HG02759 (cell line): ENCODE data around the gene TEAD3.
A peak's percentile ranks its signal among the peaks of the same experiment; 100 is the strongest.

Source experiments
- ATAC-seq: cut with Tn5 transposase; IDR thresholded peaks from one replicate; pipeline ENCODE4 v1.9.1; 2021; ENCODE audit warnings: mild to moderate bottlenecking, moderate library complexity; ENCODE audit not compliant: unreplicated experiment

Gene TEAD3

GRCh38 chr6:35477028-35477427, 19.9 kb downstream of the TEAD3 start:
- no peak for ATAC-seq

GRCh38 chr6:35476004-35476403, 20.9 kb downstream of the TEAD3 start:
- ATAC-seq = no peak

GRCh38 chr6:35475573-35475972, 21.3 kb downstream of the TEAD3 start:
- no peak for ATAC-seq

GRCh38 chr6:35474942-35475570, 21.8 kb downstream of the TEAD3 start:
- no peak for ATAC-seq

GRCh38 chr6:35474131-35474941, 22.5 kb downstream of the TEAD3 start:
- ATAC-seq = no peak

DNA sequence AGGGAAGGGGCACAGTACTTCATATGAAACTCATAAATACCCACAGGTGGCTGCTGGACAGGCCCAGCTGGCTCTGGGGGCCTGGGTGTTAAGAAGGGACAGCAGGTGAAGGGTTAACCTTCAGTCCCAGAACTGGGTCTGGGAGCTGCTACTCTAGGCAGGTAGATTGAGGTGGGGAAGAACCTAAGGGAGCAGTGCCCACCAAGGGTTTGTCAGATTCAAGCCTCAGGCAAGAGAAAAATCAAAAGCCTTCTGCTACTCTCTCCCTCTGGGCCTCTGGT, 23.1 kb downstream of the TEAD3 start:
- ATAC-seq = no peak

DNA sequence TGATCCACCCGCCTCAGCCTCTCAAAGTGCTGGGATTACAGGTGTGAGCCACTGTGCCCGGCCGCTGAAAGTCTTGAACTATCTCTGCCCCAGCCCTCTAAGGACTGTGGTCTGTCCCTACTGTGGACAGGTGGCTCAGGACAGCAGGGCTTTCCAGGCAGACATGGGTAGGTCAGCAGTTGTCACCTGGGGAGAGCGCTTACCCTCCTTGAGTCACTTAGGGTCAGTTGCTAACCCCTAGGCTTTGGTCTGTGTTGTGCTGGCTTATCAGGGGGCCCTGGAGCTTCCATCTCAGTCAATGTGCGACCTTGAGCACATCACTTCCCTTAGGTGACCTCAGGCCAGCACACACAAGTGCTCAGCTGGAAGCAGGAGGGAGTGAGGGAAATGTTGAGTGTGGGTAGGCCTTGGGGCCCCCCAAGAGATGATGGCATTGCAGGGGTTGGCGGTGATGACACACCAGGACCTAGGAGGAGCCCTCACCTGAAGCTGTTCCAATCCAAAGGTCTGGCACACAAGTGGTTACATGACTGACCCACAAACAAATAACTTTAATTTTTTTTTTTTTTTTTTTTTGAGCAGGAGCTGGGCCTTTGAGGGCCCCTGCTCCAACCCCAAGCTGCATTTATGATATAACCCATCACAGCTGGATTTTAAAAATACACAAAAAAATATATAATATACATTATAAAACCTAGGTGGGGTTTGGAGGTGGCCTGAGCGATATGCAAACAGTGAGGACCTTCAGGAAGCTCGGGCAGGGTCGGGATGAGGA, 23.6 kb downstream of the TEAD3 start:
- ATAC-seq = no peak

DNA sequence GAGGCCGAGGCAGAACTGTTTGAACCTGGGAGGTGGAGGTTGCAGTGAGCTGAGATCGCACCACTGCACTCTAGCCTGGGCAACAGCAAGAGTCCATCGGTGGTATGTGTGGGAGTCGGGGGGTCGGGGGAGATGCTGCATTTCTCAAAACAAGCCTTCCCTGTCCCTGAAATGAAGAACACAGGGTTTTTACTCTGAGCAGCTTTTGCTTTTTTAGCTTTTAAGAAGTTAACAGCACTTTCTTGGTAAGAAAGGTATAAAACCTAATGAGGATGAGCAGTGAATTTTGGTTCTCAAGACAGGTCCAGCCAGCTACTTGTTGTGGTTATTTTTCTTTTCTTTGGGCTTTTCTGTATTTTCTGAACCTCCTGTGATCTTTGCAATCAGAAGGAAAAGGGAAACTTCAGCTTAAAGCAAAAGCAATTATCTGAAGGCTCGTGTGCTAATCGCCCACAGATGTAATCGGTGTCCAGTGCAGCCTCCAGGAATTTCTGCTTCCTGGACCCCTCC, 25.0 kb downstream of the TEAD3 start:
- no peak for ATAC-seq

- ATAC-seq = no peak
Observed at GRCh38 chr6:35470663-35471120, 26.2 kb downstream of the TEAD3 start.

GRCh38 chr6:35469751-35470662, 26.9 kb downstream of the TEAD3 start:
- ATAC-seq = no peak

DNA sequence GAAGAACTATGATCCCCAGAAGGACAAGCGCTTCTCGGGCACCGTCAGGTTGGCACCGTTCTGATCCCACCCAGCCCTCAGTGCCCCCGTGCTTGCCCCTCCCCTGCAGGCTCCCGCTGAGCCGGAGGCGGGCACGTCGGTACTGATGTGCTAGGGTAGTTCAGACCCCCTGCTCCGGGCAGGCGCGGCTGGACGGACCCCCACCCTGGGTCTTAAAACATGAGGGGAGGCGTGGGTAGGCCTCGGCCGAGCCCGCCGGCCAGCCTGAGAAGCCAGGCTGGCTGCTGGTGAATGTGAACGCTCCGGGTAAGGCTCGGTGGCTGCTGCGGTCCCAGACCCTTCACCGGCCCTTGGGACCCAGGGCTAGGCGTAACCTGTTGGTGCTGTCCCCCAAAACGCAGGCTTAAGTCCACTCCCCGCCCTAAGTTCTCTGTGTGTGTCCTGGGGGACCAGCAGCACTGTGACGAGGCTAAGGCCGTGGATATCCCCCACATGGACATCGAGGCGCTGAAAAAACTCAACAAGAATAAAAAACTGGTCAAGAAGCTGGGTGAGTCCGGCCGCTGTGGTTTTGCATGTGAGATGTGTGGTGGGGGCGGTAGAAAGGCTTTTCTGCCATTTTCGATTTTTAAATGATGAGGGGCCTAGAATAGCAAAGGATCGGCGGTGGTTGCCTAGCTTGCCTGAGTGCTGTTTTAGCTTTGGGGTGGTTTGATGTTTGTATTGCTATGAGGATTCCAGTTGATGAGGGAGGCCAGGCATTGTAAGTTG, 27.7 kb downstream of the TEAD3 start:
- ATAC-seq = peak; percentile 2

GRCh38 chr6:35468181-35468979, 28.5 kb downstream of the TEAD3 start, which contains the start of gene RPL10A:
TSS of gene RPL10A (plus strand) at chr6:35468401. CDS start at chr6:35468435, 34 bp downstream.
- ATAC-seq = peak; percentile 76

GRCh38 chr6:35465646-35466045, 31.2 kb downstream of the TEAD3 start:
- ATAC-seq = no peak

DNA sequence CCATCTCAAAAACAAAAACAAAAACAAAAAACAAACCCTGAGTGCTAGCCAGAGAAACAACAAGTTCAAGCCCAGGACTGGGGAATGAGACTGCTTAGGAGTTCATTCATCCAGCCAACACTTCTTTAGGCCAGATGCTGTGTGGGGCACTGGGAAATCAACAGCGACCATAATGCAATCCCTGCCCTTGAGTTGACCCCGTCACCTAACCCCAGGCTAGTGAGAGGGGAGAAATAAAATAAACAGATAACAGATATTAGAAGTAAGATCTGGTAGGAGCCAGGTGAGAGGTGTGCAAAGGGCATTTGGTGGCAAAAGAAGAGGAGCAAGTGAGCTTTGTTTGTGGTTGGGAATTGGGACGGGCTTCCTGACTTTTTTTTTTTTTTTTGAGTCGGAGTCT, 33.6 kb downstream of the TEAD3 start:
- ATAC-seq = no peak

- no peak for ATAC-seq
Observed at GRCh38 chr6:35461270-35461669, 35.6 kb downstream of the TEAD3 start.

- no peak for ATAC-seq
Observed at GRCh38 chr6:35457907-35458306, 39.0 kb downstream of the TEAD3 start.

GRCh38 chr6:35454391-35455110, 42.3 kb downstream of the TEAD3 start:
- ATAC-seq = no peak

GRCh38 chr6:35453236-35453635, 43.6 kb downstream of the TEAD3 start:
- no peak for ATAC-seq
